Effector memory CD4-positive, alpha-beta T cell (primary cell): ENCODE results near the gene ROR2.

Source experiments
- DNase-seq, 3 donors: peaks; one replicate each; pipeline ENCODE4 v3.0.0-alpha.2; 2020
- H3K27ac ChIP-seq: 2 replicates; pipeline ENCODE4 v1.7.0; 2013; ENCODE audit warnings: mild to moderate bottlenecking, low read length, moderate library complexity; ENCODE audit not compliant: insufficient read depth, poor library complexity, severe bottlenecking
- H3K27me3 ChIP-seq: replicated peaks from 2 replicates; pipeline ENCODE4 v1.7.0; 2013; ENCODE audit warnings: mild to moderate bottlenecking, low read length; ENCODE audit not compliant: insufficient read depth, control insufficient read depth, poor library complexity, severe bottlenecking
- H3K36me3 ChIP-seq: 2 replicates; pipeline ENCODE4 v1.7.0; 2013; ENCODE audit warnings: mild to moderate bottlenecking, low read length, moderate library complexity; ENCODE audit not compliant: control insufficient read depth, insufficient read depth
- H3K4me1 ChIP-seq: 2 replicates; pipeline ENCODE4 v1.7.0; 2013; ENCODE audit warnings: low read length, mild to moderate bottlenecking; ENCODE audit not compliant: control insufficient read depth, insufficient read depth, poor library complexity, severe bottlenecking
- H3K4me3 ChIP-seq: 2 replicates; pipeline ENCODE4 v1.7.0; 2013; ENCODE audit warnings: low read length, low read depth, mild to moderate bottlenecking; ENCODE audit not compliant: insufficient read depth, poor library complexity, severe bottlenecking
- H3K9me3 ChIP-seq: 2 replicates; pipeline ENCODE4 v1.7.0; 2013; ENCODE audit warnings: mild to moderate bottlenecking, low read length, moderate library complexity; ENCODE audit not compliant: control insufficient read depth

Gene ROR2

DNA sequence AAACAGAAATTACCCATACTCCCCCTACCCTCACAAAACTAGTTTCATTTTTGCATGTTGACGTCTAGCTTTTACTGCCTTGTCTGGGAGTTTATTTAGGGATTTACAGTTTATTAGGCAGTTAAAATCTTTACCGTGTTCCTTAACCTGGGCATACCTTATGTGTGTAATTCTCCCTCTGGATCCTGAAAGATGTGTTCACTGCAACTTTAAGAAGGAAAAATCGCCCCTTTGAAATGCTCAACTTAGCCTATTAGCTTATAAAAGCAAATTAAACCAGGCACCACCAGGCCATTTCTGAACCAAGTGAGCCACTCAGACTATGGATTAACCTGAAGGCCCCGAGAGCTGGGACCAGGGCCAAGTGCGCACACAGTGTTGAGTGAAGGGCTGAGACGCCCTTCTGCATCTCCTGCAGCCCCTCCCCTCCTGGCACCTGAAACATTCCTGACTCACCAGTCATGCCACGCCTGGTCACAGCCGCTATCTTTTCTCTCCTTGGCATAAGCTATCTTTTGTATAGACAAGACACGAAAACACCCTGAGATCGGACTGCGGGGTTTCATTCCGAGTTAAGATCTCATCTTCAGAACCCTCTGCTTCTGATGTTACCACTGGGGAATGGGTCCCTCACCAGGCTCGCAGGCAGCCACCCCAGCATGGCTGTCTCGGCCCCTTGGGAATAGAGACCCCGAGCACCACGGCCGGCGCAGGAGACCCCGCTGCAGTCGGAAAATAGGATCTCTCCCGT is 111.9 kb downstream of the ROR2 start:
- no peaks in the 10 kb centered on the region for H3K36me3 ChIP-seq
- no peak overlapping the region for H3K27ac ChIP-seq
- no peak overlapping the region for H3K4me3 ChIP-seq
- DNase-seq: no peak
- no peaks in the 10 kb centered on the region for H3K4me1 ChIP-seq
- no peaks in the 10 kb centered on the region for H3K9me3 ChIP-seq
- H3K27me3 ChIP-seq: no peaks in the 10 kb centered on the region

DNA sequence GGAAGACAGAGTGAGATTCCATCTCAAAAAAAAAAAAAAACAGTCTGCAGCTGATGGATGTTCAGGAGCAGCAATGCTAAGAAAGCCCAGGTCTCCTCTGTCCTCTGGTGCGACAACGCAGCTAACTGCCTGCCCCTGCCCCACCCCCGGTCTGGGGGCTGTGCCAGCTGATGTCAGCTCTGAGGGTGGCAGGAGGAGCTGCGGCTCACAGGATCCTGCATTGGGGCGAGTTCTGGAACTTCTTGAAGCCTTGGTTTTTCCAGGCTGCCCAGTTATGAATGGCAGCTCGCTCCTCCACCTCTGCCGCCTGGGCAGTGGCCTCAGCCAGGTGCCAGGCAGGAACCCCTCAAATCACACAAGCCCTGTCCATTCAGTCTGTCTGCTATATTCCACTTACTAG is 113.5 kb downstream of the ROR2 start:
- H3K9me3 ChIP-seq: no peaks in the 10 kb centered on the region
- H3K27ac ChIP-seq: no peak overlapping the region
- H3K4me1 ChIP-seq: no peaks in the 10 kb centered on the region
- H3K4me3 ChIP-seq: no peak overlapping the region
- no peak for DNase-seq
- no peaks in the 10 kb centered on the region for H3K27me3 ChIP-seq
- no peaks in the 10 kb centered on the region for H3K36me3 ChIP-seq

DNA sequence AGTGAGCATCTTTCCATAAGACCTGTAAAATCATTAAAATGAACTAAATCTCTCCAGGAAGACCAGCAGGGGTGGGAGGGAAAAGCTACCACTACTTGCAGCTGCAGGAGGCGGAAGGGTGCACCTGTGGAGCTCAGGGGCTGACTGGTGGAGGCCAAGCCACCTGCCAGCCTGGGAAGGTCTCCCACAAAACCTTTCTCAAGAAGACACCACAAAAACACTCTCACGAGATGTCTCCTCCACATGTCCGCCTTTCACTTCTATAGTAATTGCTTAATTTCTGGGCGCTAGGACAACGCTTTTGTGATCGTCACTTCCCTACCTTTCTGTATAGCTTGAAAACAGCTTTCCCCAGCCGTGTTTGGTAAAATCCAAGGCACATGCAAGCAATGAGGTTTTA is 114.4 kb downstream of the ROR2 start:
- Histone ChIP-seq H3K36me3 (no peaks in the 10 kb centered on the region), H3K9me3 (no peaks in the 10 kb centered on the region), H3K4me3 (no peak overlapping the region), H3K27ac (no peak overlapping the region), H3K4me1 (no peaks in the 10 kb centered on the region), H3K27me3 (no peaks in the 10 kb centered on the region)
- no peak for DNase-seq

DNA sequence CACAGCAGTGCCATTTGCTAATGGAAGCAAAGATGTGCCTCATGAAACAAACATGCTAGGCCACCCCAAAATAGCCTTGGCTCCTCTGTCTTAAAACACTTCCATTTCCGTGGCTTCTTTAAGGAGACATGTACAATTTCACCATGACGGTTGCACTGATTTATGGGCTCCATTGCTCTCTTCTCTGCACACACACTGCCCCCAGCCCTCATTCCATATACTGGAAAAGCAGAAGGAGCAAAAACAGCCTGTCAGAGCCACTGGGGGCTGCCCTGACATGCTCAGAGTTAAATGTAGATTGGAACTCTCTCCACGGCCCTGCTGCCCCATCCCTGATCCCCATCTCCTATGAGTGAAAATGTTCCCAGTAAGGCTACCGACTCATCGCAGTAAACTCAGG is 114.8 kb downstream of the ROR2 start:
- no peaks in the 10 kb centered on the region for H3K4me1 ChIP-seq
- no peak overlapping the region for H3K4me3 ChIP-seq
- no peak for DNase-seq
- H3K27ac ChIP-seq: no peak overlapping the region
- H3K9me3 ChIP-seq: no peaks in the 10 kb centered on the region
- no peaks in the 10 kb centered on the region for H3K36me3 ChIP-seq
- H3K27me3 ChIP-seq: no peaks in the 10 kb centered on the region

DNA sequence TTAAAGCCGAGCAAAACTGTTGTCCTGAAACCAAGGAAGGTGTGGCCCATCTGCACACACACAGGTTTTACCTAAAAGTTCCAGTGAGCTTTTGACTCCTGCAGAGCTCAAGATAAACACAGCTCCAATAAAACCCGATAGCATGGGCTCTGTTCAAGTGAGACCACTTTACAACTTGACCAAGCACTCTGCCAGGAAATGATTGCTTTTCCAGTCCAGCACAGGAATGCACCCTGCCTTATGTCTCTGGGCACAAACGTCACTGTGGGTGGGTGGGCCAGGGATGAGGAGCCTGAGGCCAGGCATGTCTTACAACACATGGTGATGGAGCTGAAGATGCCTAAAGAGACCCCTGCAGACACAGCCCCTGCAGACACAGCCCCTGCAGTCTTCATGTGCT is 115.3 kb downstream of the ROR2 start:
- no peaks in the 10 kb centered on the region for H3K9me3 ChIP-seq
- no peaks in the 10 kb centered on the region for H3K36me3 ChIP-seq
- H3K27ac ChIP-seq: no peak overlapping the region
- no peak for DNase-seq
- H3K4me1 ChIP-seq: no peaks in the 10 kb centered on the region
- no peak overlapping the region for H3K4me3 ChIP-seq
- H3K27me3 ChIP-seq: no peaks in the 10 kb centered on the region

DNA sequence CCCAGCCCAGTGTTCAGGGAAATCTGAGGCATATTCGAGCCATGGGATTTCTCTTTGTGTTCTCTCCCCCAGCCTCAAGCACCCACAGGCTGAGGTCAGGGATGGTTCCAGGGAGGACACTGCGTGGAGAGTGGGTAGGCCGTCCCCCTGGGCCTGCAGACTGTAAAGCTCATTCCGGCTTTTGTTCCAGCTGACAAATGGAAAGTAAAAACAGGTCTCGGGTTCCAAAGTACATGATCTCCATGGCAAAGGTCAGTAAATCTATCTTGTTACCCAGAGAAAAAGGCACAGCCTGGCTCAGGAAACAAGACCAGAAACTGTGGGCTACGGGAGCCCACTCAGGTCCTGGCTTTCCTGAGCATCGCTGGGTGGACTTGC is 116.2 kb downstream of the ROR2 start:
- Histone ChIP-seq H3K4me1 (no peaks in the 10 kb centered on the region), H3K36me3 (no peaks in the 10 kb centered on the region), H3K4me3 (no peak overlapping the region), H3K27ac (no peak overlapping the region), H3K9me3 (no peaks in the 10 kb centered on the region), H3K27me3 (no peaks in the 10 kb centered on the region)
- DNase-seq: no peak

DNA sequence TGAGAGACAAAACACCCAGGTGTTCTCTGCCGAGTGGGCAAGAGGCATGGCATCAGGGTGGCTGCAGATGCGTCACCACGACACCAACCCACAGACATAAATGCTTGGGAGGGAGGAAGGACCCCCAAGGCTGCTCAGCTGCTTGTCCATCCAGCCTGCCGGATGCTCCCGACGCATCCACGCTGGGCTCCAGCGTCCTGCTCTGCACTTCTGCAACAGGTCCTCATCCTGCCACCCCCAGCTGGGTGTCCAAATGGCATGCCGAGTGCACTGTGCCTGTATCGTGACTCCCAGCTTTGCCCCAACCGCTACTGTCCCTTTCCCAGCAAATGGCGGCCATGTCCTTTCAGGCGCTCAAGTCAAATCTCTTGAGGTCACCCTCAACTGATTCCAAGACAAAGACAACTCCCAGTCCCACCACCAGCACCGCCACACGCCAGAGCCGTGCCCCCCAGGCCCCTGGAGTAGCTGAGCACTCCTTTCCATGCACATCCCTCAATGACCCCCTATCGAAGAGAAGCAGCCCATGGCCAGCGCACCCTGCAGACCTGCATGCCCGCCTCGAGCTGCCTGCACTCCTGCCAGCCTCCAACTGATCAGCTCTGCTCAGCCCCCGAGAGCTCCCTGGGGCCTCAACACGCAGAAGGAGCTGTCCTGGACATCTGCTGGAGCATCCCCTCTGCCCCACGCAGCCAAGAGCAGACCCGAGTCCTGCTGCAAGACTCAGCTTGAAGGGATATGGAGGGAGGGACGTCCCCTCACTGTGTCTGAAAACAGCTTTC is 116.7 kb downstream of the ROR2 start:
- no peak for DNase-seq
- H3K27me3 ChIP-seq: no peaks in the 10 kb centered on the region
- no peaks in the 10 kb centered on the region for H3K9me3 ChIP-seq
- H3K36me3 ChIP-seq: no peaks in the 10 kb centered on the region
- no peaks in the 10 kb centered on the region for H3K4me1 ChIP-seq
- no peak overlapping the region for H3K4me3 ChIP-seq
- no peak overlapping the region for H3K27ac ChIP-seq

DNA sequence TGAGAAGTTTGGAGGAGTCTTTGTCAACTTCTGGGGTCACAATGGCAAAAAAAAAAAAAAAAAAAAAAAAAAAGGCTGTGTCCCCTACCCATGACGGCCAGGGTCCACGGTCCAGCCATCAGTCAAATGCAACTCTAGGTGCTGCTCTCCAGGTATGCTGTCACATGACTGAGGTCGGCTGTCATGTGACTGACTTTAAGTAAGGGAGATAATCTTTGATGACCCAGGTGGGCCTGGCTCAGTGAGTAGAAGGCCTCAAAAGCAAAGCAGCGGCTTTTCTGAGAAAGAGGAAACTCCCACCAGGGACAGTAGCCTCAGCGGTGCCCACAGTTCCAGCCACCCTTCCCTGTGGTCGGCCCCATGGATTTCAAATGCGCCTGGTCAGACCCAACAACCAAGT is 117.7 kb downstream of the ROR2 start:
- no peaks in the 10 kb centered on the region for H3K9me3 ChIP-seq

DNA sequence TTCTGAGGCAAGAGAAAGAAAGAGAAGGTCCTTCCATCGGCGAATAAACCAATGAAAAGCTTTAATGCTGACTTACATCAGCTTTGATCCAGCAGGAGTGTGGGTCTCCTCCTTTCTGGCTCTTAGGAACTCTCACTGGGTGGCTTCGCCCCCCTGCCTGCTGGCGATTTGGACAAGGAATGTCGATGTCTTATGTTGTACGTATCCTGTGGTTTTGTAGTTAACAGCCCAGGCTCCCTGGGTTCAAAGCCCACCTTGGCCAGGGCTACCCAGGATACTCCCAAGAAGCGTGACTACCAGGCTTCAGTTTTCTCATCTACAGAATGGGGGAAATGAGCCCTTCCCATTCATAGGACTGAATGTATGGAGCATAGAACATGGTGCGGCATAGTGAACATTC is 124.2 kb downstream of the ROR2 start:
- H3K4me3 ChIP-seq: no peak overlapping the region
- H3K36me3 ChIP-seq: no peaks in the 10 kb centered on the region
- H3K27me3 ChIP-seq: no peaks in the 10 kb centered on the region
- H3K27ac ChIP-seq: no peak overlapping the region
- H3K4me1 ChIP-seq: no peaks in the 10 kb centered on the region
- no peaks in the 10 kb centered on the region for H3K9me3 ChIP-seq
- no peak for DNase-seq

More for the DNA sequence above, 117.7 kb downstream of the ROR2 start:
- Histone ChIP-seq H3K27me3 (no peaks in the 10 kb centered on the region), H3K4me1 (no peaks in the 10 kb centered on the region), H3K36me3 (no peaks in the 10 kb centered on the region), H3K4me3 (no peak overlapping the region), H3K27ac (no peak overlapping the region)
- DNase-seq: no peak

DNA sequence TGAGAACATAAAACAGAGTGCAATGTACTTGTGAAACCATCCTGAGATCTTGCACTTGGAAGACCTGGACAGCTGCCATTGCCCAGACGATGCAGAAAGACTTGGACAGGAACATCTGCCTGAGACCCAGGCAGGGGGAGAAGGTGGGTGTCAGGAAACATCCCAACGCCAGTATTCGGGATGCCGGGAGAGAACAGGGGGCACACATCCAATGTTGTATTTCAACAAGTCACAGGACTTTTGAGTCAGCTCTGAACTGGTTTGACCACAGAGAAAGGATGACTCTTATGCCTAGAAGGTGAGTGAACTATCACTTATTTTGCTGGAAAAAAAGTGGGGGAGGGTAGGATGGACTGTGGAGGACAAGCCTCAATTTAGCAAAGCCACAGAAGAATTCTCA is 124.6 kb downstream of the ROR2 start:
- no peaks in the 10 kb centered on the region for H3K4me1 ChIP-seq
- DNase-seq: no peak
- H3K27ac ChIP-seq: no peak overlapping the region
- H3K4me3 ChIP-seq: no peak overlapping the region
- H3K9me3 ChIP-seq: no peaks in the 10 kb centered on the region
- no peaks in the 10 kb centered on the region for H3K36me3 ChIP-seq
- no peaks in the 10 kb centered on the region for H3K27me3 ChIP-seq
